Activated CD4-positive, CD25-positive, alpha-beta regulatory T cell (primary cell): ENCODE results near the gene PTPRD.

Experiments used
- DNase-seq, 4 experiments: peaks; one replicate each; lab custom pipeline; 2025; lab: John Stamatoyannopoulos, UW

The PTPRD gene

DNA sequence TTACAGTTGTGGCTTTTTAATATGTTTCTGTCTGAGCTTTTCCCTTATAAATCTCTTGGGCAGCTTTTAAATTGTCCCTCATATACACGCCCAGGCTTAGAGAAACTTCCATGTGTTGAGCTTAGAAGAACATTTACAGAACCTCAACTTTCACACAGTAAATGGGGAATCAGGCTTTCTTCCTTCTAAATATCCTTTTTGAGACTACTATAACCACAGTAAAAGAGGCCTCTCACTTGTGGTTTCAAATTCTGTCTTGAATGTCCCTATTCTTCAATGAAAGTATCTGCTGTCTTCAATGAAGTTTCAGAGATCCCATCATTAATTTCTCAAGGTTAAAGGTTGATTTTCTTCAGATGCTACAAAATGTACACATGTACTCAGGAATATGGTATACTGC is 2224.7 kb downstream of the PTPRD start:
- no peak for DNase-seq

DNA sequence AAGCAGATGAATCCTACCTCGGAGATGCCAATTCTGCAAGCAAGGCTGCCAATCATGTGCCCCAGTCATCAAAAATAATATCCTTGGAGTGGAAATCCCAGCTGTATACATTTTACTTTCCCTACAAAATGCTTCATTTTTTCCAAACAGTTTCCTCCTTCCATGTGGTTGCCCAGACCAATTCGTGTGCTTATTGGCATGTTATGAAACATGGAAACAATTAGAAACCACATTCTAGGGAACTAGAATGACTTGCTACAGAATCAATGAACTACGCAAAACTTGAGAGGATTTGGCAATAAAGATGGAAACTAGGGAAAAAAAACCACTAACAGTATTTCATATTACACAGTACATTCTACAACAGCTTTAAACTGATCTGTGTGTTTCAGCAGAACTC is 2228.7 kb downstream of the PTPRD start:
- DNase-seq, result no peak

DNA sequence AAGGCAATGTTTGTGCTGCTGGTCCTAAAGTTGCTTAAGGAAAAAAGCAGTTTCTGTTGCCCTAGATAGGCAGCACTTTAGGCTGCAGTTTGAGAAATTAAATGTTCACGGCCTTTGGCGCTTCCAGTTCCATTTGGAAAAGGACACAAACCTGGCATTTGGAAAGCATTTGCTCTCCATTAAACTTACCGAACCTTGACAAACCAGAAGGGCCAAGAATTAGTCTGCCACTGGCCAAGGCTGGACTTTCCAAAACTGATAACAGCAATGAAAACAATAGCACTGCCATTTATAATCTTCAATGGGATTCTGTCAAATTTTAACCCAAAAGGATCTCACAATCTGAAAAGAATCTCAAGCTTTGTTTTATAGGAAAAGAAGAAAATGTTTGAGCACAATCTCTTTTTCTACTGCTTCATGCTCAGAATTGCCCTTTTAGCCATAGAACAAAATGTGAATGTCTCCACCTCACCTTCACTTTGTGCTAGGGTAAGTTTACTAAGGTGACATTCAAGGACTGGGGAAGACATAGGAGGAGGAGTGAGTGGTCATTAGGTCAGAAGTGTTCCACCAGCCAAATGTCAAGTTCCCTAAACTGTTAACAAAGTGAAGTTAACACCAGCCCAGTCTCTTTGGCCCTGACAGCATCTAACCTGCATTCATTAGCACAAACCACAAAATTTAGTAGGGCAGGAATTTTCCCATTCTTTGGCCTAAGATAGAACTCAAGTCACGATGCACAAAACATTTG is 2229.8 kb downstream of the PTPRD start:
- no peak for DNase-seq

DNA sequence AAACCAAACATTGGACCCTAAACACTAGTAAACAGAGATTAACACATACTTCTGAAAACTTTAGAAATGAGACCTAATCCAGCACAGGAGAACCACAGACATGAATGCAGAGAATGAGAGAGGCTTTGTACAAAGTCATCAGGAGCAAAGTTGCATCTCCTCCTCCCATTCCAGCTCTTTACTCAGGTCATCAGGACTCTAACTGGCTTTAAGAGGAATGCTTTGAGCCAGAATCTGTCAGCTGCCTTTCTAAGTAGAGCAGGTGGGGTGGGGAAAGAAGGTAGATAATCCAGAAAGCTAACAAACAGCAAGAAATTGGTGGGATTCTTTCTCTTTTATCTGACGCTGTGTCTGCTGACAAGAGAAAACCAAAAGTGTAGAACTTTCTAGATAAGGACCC is 2230.5 kb downstream of the PTPRD start:
- DNase-seq, result no peak

DNA sequence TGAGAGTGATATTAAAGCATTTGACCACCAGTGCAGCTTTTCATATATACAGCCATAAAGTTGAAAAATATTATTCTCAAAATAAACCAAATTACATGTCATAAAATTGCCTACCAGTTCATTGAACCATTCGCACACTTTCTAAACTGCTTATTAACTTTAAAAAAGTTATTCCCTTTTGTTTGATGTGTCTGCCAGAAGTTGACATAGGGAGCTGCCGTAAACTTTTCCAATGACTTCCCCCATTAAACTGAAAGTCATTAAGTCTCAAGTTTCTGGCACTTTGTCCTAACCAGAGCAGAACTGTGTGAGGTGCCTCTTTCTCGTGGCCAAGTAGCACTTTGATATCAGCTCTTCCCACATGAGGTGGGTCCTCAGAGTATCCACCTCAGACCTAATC is 2231.2 kb downstream of the PTPRD start:
- DNase-seq, result no peak

DNA sequence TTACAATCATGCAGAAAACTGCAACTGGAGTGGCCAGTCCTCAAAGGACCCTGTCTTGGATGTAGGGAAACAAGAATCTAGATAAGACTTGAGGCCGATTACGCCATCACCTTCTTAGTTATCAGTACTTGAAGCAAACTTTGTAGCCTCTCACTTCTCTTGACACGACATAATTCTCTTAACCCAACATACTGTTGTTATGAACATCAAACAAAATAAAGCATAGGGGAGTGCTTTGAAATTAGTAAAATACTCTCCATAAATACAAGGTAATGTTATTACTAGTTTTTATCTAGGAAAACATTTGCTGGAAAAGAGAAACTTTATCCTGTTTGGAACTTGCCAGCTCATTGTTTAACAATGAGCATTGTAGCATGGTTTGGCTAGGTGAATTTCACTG is 2238.3 kb downstream of the PTPRD start:
- no peak for DNase-seq

DNA sequence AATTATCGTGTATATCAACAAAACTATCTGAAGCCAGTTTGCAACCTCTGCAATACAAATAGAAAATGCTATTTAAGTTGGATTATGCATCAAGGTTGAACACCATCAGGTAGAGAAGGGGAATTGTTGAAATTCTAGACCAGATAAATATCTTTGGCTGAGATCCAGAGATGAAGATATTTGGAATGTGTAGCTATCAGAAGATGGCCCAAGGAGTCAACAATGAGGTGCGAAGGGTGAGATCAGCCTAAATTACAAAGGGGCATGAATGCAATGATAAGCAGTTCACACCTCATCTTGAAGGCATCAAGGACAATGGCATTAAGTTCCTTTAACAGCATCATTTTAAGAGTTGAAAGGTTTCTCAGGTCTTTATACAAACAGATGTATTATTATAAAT is 2241.1 kb downstream of the PTPRD start:
- no peak for DNase-seq

DNA sequence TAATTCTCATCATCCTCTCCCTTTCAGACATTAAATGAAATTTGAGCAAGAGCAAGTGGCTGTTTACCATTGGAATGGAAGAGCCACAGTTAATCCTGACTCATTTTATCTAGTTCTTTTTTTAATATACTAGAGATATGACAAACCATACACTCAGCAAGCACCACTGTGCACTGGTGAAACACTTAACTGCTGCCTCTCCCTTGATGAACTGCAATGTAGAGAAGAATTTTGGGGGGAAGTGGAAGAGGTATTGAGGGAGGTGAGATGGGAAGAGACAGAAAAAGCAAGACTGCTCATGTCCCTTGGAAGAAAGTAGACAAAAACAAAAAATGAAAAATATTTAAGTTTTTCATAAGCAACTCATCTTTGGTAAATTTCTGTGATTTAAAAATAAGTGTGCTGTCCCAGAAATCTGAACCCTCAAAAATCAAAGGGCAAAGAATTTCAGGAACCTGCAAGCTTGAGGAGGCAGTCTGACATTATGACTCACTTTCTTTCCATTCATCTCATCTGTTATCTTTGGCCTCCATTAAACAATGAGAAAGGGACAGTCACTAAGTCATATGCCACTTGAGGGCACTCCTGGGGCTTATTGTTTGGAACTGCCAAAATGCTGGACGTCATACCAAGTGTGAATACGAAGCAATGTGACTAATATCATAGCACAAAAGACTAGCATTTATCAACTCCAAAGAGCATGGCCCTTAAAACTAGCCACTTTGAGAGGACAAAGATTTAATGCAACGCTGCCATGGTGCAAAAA is 2246.5 kb downstream of the PTPRD start:
- DNase-seq, result no peak

DNA sequence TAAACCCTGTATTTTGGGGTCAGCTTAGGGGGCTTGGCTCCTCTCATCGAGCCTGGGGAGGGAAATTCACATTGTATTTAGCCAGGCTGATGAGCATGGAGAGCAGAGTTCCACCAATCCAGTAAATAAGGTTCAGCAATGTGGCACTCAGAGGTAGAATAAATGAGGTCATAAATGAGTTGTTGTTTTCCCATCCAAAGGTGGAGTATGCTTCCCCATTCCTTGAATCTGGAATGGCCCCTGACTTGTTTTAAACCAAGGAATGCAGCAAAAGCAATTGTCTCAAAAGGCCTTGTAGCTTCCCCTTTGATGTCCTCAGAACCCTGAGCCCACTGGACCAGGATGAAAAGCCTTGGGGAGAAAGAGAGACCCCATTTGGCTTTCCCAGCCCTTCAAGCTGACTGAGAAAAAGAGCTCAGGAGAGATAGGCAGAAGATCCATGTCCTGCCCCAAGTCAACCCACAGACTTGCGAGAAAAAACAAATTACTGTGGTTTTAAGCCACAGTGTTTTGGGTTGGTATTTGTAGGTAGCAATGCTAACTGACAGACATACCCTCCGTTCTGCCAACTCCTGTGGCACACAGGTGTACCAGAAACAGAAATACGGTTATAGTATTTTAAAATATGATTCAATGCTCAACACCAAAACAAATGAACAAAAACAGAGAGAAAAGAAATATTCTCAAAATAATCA is 2247.2 kb downstream of the PTPRD start:
- DNase-seq, result no peak

DNA sequence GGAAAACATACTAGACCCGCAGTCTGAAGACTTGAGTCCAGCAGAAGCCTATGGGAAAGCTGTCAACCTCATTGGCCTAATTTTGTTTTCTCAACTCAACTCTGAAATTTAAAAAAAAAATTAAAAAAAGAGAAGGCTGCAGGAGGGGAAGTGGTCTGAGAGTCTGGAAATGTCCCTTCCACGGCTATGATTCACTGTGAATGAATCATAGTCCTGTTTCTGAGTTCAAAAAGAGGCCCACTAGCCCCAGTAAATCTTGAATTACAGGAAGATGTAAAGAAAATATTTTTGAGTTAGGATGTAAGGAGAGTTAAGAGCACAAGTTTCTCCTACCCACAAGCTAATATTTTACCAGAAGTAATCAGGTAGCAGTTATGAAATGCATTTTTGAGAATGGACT is 2247.8 kb downstream of the PTPRD start:
- no peak for DNase-seq

DNA sequence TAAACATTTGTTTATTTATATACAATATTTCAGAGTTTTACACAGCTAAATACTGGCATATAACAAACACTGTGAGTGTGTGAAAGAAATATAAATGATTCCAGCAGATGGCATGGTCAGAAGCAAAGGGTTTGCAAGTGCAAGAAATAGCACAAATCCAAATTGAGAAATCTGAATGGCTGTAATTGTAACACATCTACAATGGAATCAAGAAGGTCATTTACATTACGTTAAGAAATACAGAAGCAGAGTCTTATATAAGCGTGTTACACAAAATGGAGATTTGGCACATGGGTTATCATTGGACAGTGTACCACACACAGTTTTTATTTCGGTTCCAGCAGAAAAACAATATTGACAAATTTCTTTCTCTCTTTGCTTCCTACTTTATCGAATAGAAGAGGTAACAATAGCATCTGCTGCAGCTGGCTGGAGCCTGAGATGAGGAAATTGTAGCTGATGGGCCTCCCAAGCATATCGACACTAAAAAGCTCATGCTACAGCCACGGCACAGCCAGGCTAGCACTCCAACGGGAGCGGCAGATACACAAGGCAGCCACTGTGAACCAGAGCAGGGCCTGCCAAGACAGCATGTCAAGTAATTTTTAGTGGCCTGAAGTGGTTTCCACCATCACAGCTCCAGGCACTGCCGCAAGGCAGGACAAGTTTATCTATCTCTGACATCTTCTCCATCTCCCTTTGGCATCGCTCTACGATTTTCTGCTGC is 2248.6 kb downstream of the PTPRD start:
- no peak for DNase-seq

DNA sequence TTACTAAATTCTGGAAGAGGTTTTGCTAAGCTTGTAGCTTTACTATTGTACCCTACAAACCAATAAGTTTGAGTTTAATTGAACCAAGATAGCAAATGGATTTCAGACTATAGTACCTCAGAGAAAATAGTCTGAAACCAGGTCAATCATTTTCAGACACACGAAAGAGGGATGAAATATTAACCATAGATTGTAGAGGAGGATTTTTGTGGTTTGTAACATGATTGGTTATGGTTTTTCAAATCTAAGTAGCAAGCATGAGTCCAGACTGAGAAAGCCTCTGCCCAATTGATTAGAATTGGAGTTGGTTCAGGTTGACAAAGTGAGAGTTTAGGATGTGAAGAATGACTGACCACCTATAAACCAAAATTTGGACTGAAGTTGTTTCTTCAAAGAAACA is 2250.6 kb downstream of the PTPRD start:
- no peak for DNase-seq

DNA sequence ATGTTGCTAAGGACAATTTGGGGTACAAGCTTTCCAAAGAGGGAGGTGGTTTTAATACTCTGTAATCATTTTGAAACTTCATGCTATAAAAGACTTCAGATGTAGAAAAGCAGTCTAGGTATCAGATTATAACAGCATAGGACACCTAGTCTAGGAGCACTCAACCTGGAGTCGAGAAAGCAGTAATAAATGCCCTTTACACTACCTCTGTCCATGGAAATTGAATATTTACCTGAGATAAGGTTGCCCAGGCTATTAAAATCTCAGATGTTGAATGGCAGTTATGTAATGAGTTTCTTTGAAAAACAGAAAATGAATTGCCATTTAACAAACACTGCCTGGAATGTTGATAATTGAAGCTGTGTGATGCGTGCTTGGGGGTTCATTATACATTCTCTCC is 2251.4 kb downstream of the PTPRD start:
- no peak for DNase-seq

DNA sequence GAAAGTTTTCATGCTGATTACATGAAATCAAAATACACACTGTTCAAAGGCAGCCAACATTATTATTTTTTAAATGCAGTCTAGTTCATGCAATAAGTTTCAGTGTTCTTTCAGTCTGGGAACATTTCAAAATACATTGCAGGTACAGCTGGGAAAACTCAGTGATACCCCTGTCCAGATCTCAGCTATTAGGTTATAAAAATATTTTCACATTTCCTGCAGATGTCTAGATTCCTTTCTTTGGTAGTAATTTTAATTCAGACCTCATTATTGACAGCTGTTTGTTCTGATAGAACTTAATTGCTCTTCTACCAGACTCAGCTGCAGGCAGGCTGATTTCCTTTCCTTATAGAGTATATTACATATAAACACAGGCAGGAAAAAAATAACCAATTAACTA is 2256.4 kb downstream of the PTPRD start:
- no peak for DNase-seq

DNA sequence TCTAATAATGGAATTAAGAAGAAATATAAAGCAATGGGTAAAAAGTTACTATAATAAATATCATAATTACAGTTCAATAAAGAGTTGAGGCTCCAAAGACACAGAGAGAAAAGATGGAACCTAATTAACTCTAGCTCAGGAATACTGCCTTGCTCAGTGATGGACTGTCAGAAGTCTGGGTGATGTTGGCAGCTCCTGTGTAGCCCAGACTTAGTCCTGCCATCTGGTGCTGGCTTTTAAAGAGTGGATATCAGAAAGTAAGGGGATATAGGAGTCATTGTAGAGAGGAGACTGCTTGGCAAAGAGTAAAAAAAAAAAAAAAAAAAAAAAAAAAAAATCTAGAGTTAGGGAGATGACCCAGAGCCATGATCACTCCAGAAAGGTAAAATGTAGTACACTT is 2261.4 kb downstream of the PTPRD start:
- DNase-seq, result no peak

DNA sequence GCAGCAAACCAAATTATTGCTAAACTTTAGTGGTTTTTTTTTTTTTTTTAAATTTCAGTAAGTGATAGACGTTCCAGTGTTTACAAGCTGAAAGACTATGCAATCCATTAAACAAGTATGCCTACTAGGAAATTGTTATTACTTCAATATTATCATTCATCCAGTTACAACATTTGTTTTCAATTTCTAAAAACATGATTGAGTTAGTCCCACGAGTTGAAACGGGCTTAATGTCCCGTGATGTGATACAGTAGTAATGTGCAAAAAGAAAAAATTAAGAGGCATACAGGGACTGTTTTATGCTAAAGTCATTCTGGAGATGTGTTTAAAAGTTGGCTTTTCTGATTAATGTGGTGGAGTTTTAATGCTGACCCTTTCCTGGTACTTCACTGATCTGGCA is 2262.9 kb downstream of the PTPRD start:
- DNase-seq, result no peak

DNA sequence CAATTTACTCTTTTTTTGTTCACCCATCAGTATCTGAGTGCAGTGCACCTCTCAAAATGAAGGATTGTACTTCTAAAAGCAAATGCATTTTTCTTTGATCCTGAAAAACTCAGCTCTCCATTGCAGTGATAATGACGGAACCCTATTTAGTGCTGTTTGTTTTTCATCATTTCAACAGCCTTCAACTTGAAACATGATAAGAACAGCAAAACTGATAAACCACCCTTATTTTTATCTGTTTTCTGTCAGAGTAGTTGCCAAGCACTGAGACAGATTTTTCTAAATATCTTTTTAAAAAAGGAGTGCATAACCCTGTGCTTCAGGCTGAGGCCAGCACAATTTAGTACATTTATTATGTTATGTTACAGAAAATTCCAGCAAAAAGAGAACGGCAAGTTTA is 2263.4 kb downstream of the PTPRD start:
- no peak for DNase-seq

DNA sequence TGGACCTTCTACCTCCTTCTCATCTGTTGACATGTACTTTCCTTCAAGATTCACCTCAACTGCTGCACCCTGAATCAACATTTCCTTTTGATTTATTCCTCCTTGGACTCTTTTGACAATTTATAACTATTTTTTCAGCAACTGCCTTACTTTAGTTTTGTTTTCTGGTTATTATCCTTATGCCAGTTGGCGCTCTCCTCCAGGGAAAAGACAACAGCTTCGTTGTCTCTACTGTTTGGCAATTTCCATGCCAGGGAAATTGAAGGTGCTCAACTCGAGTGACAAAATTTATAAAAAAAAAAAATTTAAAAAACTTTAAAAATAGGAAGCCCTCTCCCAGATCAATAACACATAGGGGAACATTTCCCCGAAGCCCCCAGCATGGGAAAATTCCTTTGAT is 2264.0 kb downstream of the PTPRD start:
- DNase-seq, result no peak

DNA sequence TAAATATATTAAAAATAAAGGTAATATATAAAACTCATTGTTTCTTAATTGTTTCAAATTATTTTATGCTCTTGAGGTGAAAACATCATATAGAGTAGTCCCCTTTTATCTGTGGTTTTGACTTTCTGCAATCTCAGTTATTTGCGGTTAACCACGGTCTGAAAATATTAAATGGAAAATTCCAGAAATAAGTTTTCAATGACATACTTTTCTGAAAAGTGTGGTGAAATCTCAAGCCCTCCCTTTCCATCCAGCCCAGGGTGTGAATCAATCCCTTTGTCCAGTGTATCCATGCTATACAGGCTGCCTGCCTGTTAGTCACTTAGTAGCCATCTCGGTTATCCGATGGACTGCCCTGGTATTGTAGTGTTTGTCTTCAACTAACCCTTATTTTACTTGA is 2266.5 kb downstream of the PTPRD start:
- DNase-seq, result no peak

DNA sequence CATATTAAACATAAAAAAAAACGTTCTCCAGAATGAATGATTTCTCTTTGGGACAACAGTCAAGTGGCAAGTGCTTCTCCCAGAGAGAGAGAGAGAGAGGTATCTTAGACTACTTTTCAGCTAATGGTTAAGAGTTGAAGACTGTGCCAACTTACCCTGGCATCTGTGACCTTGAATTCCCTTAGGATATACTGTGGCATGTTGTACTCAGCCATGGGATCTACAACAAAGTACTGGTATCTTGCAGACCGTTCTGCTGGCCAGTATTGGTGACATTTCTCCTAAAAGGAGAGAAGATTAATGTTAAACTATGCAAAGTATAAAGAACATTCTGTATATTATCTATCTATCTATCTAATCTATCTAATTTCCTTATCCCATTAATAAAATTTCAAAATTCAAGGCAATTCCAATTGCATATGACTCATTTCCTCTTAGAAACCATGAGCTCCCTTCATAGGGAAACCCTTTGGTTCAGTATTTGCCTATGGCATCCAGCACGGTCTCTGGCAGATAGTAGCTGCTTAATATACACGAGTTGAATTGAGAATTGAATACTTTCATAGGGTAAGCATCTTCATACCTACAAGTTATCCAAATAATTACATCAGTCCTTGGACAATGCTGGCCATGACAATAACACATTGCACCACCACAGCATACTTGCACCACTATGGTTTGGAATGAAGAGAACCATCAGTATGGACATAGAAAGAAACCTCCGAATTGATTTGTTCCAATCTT is 2273.9 kb downstream of the PTPRD start:
- DNase-seq, result no peak

DNA sequence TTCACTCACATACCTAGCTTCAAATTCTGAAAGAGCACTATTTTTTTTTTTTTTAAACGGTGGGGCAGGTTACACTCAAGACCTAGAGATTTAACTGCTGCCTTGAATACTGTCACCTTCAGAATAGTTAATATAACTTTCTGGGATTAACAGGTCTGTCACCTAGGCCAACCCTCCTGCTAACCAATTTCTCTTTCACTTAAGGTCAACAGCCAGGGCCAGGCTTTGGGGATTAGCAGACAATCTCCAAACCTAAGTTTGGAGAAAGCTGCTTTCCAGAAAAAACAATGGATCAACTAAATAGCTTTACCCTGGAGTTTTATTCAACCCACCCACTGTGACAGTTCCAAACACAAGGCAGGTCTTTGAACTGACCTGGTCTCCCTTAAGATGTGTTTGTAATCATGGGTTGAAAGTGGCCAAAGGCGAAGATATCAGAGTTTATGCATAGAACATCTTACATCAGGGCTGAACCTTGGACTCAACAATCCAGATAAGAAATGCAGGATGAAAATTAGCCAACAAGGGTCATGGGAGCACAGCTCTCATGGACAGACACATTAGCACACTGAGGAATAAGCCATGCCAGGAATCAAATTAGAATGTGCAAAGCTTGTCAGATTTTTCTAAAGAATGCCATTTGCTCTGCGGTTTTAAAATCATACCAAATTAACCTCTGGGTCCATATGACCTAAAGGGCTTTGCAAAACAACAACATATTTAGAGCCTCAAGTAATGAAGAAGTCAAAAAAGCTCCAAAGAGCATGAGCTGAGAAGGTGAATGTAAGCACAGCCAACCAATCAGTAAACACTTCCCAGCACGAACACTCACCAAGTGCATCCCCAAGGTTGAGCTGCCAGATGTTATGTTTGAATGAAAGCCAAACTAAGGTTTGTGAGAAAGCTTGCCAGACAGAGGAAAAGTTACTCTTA is 2274.7 kb downstream of the PTPRD start:
- DNase-seq, result no peak
